GM21786 (cell line): ENCODE data around the gene SUPT20HL1.
"Not testable (repeated sequence)": the region's sequence is repeated elsewhere in the genome, so short reads cannot be mapped to it uniquely, and the experiment has no call there.

ENCODE experiments used
- ATAC-seq: cut with Tn5 transposase; IDR thresholded peaks from one replicate; pipeline ENCODE4 v1.9.1; 2021; ENCODE audit not compliant: unreplicated experiment

Gene SUPT20HL1

DNA sequence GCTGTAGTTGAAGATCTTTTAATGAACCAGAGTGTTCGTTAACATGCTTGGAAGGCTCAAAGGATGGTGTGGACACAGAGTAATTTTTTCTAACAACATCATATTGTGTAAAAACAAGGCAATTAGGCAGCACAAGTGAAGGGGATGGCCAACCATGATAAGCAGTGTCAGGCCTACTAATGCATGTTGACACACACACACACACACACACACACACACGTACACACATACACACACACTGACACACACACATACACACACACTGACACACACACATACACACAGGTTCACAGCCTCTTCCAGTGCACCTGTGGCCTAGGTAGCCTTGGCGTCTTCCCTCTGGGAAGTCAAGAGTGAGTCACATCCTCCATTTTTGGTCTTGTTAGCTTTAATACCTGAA, at the start of gene SUPT20HL1:
Gene SUPT20HL1 (plus strand): TSS at position 368 of the 400 bp plus-strand sequence. CDS start 2,122 bp downstream, outside the sequence.
- no peak for ATAC-seq

DNA sequence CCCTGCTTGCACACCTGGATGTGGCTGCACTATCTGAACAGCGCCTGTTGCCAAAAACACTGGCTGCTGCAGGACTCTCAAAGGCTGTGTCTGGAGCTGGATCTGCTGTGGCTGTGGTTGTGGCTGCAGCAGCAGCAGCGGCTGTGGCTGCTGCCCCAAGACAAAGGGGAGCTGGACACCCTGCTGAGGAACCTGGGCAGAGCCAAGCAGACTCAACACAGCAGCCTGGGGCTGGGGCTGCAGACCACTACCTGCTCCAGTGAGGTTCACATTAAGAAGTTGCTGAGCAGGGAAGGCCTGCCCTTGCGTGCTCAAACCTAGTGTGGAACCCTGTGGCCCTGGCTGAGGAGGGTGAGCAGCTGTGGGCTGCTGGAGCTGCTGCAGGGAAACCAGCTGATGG, 49.5 kb upstream of the SUPT20HL1 start:
- not testable (repeated sequence) for ATAC-seq

DNA sequence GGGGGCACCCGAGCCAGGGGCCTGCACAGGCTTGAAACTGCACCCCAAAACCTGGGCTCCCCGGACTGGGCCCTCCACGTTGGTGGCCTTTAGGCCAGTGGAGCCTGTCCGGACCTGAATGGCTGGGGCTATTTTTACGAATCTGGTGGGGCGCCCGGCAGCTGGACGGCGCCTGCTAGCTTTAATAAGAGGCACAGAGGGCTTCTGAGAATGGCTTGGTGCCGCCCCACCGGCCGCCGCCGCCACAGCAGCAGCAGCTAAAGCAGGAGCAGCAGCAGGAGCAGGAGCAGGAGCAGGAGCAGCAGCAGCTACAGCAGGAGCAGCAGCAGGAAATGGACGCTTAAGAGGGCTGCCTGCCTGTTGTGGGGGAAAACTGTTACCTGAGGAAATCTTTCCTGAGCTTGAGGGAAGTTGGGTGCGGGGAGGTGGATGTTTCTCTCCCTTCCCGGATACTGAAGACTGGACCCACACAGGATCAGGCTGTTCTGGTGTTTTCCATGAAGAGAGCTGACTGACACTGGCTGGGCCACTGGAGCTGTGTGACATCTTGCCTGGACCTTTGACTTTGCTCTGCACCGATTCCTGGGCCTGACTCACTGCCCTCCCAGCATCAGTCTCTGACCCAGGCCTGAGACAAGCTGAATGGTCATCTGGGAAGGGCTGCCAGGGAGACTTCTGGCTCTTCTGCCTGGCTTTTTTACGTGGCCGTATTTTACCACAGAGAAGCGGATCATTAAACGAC, 48.8 kb upstream of the SUPT20HL1 start:
- ATAC-seq, result not testable (repeated sequence)

DNA sequence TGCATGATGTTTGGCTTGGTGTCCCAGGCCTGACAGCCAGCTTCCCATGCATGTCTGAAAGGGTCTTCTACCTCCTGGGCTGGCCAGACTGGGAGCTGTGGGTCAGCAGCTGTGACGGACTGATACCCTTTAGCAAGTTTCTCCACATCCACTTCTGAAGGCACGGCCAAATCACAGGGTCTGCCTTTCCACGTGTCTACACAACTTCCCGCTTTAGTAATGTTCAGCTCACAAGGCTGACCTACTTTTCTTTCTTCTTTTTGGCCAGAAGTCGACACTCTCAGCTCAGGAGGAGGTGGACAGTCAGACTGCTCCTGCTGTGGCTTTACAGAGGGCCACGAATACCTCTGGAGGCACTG, 48.2 kb upstream of the SUPT20HL1 start:
- ATAC-seq, result not testable (repeated sequence)

DNA sequence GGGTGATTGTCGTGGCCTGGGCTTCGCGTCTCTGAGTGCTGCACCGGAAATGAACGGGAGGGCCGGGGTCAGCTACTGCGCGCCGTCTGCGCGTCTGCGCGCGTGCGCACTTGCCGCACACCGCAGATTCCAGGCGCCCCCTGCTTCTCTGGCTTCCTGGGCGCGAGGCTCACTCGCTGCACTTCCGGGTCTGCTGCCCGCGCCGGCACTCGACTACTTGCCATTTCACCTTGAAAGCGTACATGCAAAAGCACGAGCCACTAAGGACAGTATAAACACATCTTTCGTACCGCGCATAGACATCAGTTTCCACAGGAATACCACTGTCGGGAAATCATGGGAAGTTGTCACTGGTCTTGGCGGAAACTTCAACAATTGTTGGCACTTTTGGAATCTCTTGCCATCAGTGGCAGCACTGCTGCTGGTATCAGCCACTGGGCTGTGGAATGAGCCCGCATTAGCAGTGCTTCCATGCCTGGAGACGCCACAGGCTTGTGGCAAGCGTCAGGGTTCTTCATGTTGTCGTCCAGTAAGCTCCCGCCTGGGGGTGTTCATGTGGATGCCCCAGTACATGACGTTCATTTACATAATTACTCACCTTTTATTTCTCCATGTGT, 46.3 kb upstream of the SUPT20HL1 start, which contains the start of gene SUPT20HL2:
Gene SUPT20HL2 (minus strand): TSS at position 51 of the 617 bp plus-strand sequence. CDS start 754 bp downstream, outside the sequence.
- ATAC-seq, result no peak

DNA sequence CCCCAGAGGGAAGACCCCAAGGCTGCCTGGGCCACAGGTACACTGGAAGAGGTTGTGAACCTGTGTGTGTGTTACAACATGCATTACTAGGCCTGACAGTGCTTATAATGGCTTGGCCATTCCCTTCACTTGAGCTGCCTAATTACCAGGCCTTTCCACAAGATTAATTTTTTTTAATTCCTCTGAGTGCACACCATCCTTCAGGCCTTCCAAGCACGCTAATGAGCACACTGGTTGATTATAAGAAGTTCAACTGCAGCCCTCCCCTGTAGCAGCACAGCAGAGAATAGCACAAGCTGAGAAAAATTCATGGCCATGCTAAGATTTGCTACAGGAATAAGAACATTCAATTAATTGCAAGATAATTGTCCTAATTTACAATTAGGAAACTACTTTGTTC, 44.3 kb upstream of the SUPT20HL1 start:
- ATAC-seq, result no peak

DNA sequence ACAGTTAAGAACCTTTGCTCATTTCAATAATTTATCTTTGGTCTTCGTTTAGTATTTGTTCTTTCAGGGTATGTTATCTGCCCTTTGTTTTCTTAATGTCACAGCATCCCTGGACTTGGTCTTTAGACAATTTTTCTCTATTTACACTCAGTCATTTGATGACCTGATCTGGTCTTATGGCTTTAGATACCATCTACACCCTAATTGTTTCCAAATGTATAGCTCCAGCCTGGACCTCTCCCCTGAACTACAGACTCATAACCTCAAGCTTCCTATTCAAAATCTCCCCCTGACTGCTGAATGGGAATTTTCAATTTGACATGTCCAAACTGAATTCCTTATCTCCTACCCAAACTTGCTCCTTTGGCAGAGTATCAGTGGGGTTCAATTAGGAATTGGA, 42.9 kb upstream of the SUPT20HL1 start:
- ATAC-seq, result no peak

DNA sequence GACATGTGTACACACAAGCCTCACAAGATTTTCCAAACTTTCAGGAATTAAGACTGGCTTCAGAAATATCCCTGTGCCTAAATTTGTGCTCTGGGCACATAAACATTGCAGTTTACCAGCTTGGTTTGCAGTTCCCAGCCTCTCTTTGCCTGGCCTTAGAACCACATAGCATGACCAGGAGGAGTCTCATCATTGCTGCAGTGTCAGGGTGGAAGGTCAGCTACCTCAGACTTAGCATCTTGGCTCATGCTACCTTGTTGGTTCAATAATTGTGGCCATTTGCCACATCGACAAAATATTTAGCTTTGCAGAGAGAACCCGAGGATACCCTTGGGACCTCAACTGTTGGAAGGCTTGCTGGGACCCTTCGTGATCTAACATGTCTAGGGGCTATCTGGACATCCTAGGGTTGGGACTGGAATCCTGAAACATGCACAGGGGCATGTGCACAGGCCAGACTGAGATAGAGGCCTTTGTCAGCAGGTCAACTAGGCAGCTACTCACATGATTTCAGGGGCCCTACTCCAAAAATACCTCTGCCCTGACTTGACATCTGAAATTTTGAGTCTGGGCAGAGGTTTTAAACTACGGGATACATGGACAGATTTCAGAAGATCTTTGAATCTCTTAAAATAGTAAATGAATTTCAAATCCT, 38.6 kb upstream of the SUPT20HL1 start:
- ATAC-seq, result no peak

DNA sequence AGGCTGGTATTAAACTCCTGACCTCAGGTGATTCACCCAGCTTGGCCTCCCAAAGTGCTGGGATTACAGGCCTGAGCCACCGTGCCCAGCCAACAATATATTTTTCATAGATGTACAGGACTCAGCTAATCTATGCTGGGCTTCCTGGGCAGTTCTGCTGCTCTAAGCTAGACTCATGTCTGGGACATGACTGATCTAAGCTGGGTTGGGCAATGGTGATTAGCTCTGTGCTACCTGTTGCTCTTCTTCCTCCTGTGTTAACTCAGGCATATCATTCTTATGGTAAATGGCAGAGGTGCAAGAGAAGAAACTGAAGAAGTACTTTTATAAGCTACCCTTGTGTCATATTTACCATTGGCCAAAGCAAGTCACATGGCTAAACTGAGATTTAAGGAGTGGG, 35.2 kb upstream of the SUPT20HL1 start:
- no peak for ATAC-seq

DNA sequence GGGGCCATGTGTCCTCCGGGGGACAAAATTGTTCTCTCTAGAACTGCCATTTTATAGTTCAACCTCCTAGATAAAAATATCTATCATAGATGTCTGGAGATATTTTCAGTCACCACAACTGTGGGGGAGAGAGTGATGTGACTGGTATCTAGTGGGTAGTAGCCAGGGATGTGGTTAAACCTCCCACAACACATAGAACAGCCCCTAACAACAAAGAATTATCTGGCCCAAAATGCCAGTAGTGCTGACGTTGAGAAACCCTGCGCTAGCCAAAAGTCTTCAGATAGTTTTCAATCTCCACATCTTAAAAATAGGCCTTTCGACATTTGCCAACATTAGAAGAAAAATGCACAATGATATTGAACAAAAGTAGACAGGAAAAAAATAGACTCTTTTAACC, 27.6 kb upstream of the SUPT20HL1 start:
- no peak for ATAC-seq

DNA sequence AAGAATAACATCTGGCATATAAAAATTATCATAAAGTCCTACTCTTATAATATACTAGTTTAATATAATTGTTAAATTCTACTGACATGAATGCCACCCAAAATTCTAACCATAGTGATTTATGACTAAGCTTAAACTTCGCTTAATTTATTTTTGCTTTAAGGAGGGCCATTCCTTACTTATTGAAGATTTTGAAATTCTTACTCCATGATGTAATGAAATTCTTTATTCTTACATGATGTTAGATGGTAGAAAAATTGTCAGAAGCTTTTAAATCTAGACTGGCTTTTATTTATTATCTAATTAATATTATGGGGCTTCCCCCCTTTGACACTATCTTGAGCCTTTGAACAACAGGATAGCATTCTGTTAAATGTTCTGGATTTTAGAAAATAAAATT, 27.1 kb upstream of the SUPT20HL1 start:
- no peak for ATAC-seq

DNA sequence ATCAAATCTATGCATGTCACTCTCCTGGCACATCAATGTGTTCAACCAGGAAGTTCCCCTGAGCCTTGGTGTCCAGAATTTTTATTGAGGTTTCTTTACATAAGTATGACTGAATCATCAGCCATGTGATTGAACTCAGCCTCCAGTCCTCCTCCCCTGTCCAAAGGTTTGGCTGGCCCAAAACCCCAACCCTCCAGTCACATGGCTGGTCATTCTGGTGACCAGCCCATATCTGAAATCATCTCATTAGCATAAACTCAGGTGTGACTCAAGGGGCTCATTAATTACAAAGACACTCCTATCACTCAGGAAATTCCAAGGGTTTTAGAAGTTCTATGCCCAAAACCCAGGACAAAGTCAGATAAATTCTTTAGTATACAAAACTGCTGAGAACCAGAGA, 26.0 kb upstream of the SUPT20HL1 start:
- no peak for ATAC-seq

DNA sequence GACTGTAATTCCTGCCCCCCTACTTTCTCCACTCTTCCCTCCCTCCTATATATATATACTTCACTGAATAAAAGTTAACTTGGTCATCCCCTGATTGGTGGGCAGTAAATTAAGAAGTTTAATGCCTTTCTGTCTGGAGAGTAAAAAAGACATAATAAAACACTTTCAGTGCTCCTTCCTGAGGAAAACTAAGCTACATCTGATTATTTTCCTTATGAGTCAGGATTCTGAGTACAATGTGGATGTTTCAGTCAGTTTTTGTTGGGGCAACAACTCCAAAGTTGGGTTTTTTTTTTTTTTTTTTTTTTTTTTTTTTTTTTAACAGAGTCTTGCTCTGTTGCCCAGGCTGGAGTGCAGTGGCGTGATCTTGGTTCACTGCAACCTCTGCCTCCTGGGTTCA, 24.6 kb upstream of the SUPT20HL1 start:
- ATAC-seq, result no peak

DNA sequence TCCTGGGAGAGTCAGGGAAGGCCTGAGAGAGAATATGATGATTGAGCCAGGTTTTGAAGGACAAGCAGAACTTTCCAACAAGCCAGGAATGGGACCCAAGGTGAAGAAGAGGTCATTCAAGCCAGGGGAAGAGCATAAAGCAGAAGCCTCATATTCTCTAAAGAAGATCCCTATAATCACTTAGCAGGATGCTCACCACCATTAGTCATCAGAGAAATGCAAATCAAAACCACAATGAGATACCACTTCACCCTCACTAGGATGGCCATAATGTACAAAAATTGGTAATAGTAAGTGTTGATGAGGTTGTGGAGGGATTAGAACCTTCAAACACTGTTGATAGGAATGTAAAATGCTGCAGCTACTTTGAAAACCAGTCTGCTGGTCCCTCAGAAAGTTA, 20.5 kb upstream of the SUPT20HL1 start:
- ATAC-seq, result no peak

DNA sequence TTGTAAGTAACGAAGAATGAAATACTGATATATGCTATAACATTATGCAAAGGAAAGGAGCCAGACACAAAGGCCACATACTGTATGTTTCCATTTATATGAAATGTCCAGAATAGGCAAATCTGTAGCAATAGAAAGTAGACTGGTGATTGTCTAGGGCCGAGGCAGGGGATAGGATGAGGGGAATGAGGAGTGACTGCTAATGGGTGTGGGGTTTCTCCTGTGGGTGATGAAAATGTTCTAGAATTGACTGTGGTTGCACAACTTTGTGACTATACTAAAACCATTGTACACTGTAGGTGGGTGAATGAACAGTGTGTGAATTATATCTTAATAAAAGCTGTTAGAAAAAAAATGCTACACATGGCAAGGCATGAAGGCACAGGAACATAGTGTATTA, 19.9 kb upstream of the SUPT20HL1 start:
- ATAC-seq, result no peak

DNA sequence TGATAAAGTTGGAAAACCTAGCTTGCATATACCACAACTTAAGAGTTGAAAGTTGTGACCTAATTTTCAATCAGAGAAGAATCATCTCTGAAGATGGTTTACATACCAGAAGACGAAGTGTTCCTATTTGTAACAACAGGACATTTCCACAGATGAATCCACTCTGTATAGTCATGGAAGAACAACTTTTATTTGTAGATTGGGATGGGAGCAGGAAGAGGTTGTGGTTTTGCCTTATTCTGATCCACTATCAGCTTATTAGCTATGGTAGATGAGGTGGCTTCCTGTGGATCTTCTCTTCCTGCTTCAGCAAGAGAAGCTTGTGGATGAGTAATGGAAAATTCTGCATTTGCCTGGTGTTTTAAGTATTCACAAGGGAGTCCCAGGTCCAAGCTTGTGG, 18.6 kb upstream of the SUPT20HL1 start:
- ATAC-seq, result no peak

DNA sequence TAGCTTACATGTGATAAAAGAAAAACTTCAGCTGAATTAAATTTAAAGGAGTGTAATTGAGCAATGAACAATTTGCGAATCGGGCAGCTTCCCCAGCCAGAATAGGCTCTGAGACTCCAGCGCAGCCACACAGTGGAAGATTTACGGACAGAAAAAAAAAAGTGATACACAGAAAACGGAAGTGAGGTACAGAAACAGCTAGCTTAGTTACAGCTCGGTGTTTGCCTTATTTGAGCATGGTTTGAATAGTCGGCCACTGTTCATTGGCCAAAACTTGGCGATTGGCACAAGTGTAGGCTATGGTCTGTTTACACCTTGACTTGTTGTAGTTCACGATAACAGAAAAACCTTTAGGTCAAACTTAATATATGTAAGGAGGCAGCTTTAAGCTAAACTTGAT, 16.7 kb upstream of the SUPT20HL1 start:
- ATAC-seq, result peak; percentile 81

DNA sequence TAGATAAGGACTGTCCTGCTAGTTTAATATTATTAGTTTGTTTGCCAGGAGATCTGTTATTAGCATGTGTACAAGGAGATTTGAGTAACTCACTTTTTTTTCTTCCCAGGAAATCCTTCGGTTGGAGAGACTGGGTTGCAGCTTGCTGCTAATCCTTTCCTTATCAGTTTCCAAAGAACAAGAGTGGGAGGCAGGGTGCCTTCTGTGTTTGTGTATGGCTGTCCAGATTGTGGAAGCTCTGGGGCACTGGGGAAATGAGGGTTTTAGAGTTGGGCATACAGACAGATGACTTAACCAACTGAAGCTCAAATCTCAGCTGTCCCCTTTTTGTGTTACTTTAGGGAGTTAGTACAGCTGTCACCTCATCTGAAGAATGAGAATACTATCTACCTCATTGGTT, 12.6 kb upstream of the SUPT20HL1 start:
- ATAC-seq, result no peak

DNA sequence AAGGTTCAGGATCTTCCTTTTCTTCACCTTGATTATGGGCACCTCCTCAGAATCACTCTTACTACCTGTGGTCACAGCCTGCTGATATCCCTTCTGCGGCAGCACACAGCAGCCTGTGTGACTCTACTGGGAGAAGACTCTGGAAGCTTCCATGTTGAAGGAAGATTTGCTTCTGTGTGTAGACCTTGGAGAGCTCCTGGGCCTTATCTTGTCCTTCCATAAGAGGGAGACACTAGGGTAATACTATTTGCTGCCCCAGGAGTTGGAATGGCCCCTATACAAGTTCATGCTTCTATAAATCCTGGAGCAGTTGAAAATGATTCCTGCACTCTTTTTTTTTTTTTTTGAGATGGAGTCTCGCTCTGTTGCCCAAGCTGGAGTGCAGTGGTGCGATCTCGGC, 10.2 kb upstream of the SUPT20HL1 start:
- ATAC-seq, result no peak

DNA sequence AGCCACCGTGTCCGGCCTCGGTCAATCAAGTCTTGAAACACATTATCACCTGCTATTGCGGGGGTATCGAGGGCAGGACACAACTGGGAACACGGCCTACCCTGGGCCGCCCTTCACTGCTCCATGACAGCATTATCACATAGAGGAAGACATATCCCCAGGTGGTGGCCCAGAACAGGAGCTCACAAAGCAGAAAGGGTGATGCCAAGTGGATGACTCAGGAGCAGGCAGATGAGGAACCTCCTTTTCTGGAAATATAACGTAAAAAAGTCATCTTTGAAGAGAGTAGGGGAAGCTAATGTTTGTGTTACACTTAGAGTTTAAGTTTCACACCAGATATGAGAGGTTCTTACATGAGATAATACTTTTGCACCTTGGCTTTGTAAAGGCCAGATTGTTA, 5.3 kb upstream of the SUPT20HL1 start:
- ATAC-seq, result no peak

DNA sequence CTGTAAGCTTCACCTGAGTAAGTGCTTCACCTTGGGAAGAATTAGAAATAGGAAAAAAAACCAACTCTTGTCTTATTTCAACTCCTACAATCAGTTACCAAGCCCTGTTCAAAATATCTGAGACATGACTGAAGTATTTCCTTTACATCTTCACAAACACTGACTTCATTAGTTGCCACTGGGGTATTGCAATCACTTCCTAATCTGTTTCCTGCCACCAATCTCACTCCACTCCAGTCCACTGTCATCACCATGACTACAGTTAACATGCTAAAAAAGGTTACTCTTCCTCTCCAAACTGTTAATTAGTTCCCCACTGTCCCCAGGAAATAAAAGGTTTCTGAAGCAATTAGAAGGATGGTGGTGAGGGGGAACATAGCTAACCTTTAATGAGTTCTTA, 3.3 kb upstream of the SUPT20HL1 start:
- ATAC-seq, result no peak

DNA sequence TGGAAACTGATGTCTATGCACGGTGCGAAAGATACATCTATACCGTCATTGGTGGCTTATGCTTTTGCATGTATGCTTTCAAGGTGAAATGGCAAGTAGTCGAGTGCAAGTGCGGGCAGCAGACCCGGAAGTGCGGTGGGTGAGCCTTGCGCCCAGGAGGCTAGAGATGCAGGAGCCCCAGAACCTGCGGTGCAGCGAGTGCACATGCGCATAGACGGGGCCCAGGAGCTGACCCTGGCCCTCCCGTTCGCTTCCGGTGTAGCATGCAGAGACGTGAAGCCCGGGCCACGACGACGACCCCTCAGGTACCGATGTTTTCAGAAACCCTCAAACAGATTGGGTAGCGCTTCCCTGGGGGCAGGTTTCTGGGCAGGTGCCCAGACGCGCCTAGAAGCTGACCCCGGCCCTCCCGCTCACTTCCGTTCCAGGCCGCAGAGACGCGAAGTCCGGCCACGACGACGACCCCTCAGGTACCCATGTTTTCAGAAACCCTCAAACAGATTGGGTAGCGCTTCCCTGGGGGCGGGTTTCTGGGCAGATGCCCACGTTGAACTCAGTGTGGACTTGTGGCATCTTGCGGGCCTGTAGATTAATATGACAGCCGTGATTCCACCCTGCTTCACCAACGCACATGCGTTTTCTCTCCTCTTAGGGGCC, 1.8 kb downstream of the SUPT20HL1 start:
- ATAC-seq, result not testable (repeated sequence)
